ENCODE results near the gene KRT74.

GRCh38 chr12:52552055-52552454 is 21.6 kb downstream of the KRT74 start:
- TF ChIP-seq CTCF (IDR thresholded peaks at IDR 0.05; ENCODE audit: borderline replicate concordance, extremely low read depth, low read length, poor library complexity, severe bottlenecking) (no peak), EZH2 (IDR thresholded peaks at IDR 0.05; ENCODE audit: borderline replicate concordance, low read depth, low read length, severe bottlenecking) (no peak)
